Panc1 (cell line): ENCODE data around the gene UBAP2. TPM values are rescaled to one million over a fixed set of nuclear protein-coding genes. Genes with fewer than 3 reads are reported as not detected.

Experiments
- ATAC-seq: fragments of 200-7000 bp; cut with Tn5 transposase; 2 replicates; pipeline ENCODE4 v1.9.1; 2020; ENCODE audit warnings: mild to moderate bottlenecking, moderate library complexity
- BruUV-seq: library from RNA; stranded (reverse); fragments of 400-500 nt; replicated peaks from 2 replicates; lab custom pipeline; 2021; lab: Mats Ljungman, UMichigan
- CTCF ChIA-PET: fragments of 300-600 bp; sonication (Branson Sonifier 250); formaldehyde crosslinking; loops from one replicate; lab custom pipeline; 2022; ENCODE audit warnings: antibody characterized with exemption; lab: Charles Lee
- POLR2A ChIA-PET: fragments of 300-600 bp; sonication (Branson Sonifier 250); formaldehyde crosslinking; loops from one replicate; lab custom pipeline; 2022; ENCODE audit warnings: antibody characterized with exemption; lab: Charles Lee
- DNase-seq: peaks from one replicate; pipeline ENCODE4 v3.0.0-alpha.2; 2010; ENCODE audit warnings: low read depth, low spot score
- H3K27ac ChIP-seq: 2 replicates; pipeline ENCODE4 v1.5.1; 2011; ENCODE audit warnings: mild to moderate bottlenecking, low read length, inconsistent platforms
- H3K27me3 ChIP-seq: fragments of 200-500 bp; sonication (Bioruptor generic); 2 replicates; pipeline ENCODE4 v1.6.0; 2014; ENCODE audit warnings: low read length, inconsistent platforms; ENCODE audit not compliant: control insufficient read depth, insufficient read depth
- H3K36me3 ChIP-seq: fragments of 200-500 bp; sonication (Bioruptor generic); 2 replicates; pipeline ENCODE4 v1.5.1; 2014; ENCODE audit warnings: inconsistent platforms, mild to moderate bottlenecking, low read length, moderate library complexity; ENCODE audit not compliant: control insufficient read depth, insufficient read depth
- H3K4me1 ChIP-seq: 2 replicates; pipeline ENCODE4 v1.5.1; 2011; ENCODE audit warnings: inconsistent platforms, mild to moderate bottlenecking, low read length, moderate library complexity; ENCODE audit not compliant: control insufficient read depth, insufficient read depth
- H3K4me3 ChIP-seq, 2 experiments: 2 replicates each; pipeline ENCODE4 v1.5.1; 2011 to 2012; ENCODE audit warnings: low read depth in 2 of 2, low read length in 2 of 2, mild to moderate bottlenecking in 2 of 2, inconsistent platforms in 1 of 2, moderate library complexity in 1 of 2
- H3K9me3 ChIP-seq: fragments of 200-500 bp; sonication (Bioruptor generic); 2 replicates; pipeline ENCODE4 v1.5.1; 2014; ENCODE audit warnings: low read depth, mild to moderate bottlenecking, inconsistent platforms, low read length, moderate library complexity; ENCODE audit not compliant: control insufficient read depth, insufficient read depth
- POLR2AphosphoS5 ChIP-seq: IDR thresholded peaks from 2 replicates; pipeline ENCODE4 v1.6.1; 2012; ENCODE audit warnings: mild to moderate bottlenecking, low read depth, low read length, moderate library complexity
- SIN3A ChIP-seq: IDR thresholded peaks from 2 replicates; pipeline ENCODE4 v1.6.1; 2012; ENCODE audit warnings: low read depth, mild to moderate bottlenecking, low read length, moderate library complexity, borderline replicate concordance; ENCODE audit not compliant: insufficient read depth
- TCF7L2 ChIP-seq: IDR thresholded peaks from 2 replicates; pipeline ENCODE4 v1.6.1; 2011; ENCODE audit warnings: mild to moderate bottlenecking, low read depth, low read length, inconsistent platforms
- in situ Hi-C: cut with HindIII; loops from 2 replicates; pipeline ENCODE4 v1.10.0; 2016; ENCODE audit warnings: low sequenced_read_pairs, low pct_unique_long_range_greater_than_20kb
- intact Hi-C: fragments of 100-400 bp; cut with micrococcal nuclease; formaldehyde crosslinking; loops from one replicate; pipeline ENCODE4 v1.10.0; 2022; ENCODE audit not compliant: unreplicated experiment
- total RNA-seq: library from RNA; stranded (reverse); gene quantifications from one replicate; pipeline ENCODE4 v1.2.1, GENCODE V29; 2021; ENCODE audit not compliant: unreplicated experiment
- TF ChIP-seq, protein P1 (sequence below): fragments of 450-650 bp; IDR thresholded peaks from 2 replicates; pipeline ENCODE4 v1.5.1; 2017; ENCODE audit warnings: mild to moderate bottlenecking
- TF ChIP-seq, protein P2 (sequence below), 2 experiments: IDR thresholded peaks; 2 replicates each; pipeline ENCODE4 v1.6.1; 2011 to 2012; ENCODE audit warnings: low read depth in 2 of 2, control low read depth in 1 of 2, low read length in 1 of 2, mild to moderate bottlenecking in 1 of 2, moderate library complexity in 1 of 2; ENCODE audit not compliant: insufficient read depth in 1 of 2

UBAP2 gene
- total RNA-seq, 1 experiment from 2014 or later: 94.6 TPM

DNA sequence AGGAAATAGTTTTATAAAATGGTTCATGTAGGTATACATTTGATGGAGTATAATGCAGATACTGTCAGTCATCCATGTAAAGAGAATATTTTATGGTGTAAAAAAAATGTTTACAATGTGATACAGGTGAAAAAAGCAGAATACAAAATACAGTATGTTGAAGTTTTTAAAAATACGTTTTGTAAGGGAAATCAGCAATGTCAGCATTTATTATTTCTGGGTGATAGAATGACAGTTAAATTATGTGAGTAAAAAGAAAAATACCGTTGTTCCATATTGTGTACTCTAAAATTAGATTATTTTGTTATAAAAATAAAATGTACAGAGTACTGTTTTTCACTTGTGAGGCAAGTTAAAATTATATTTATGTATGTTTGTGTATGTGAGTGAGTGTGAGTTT lies 162.7 kb downstream of the UBAP2 start:
- H3K4me3 ChIP-seq: no peak overlapping the region
- ChIA-PET CTCF (interaction anchor here (0.6 kb wide), 1 partner anchor 124 kb away, joined by 6 read pairs; no protein-coding TSS in a partner anchor), POLR2A (interaction anchor here (0.6 kb wide), 2 partner anchors 10 kb away, joined by 8 to 10 read pairs; no protein-coding TSS in a partner anchor)
- TF ChIP-seq TCF7L2 (no peak), SIN3A (no peak)
- TF ChIP-seq, protein P1, sequence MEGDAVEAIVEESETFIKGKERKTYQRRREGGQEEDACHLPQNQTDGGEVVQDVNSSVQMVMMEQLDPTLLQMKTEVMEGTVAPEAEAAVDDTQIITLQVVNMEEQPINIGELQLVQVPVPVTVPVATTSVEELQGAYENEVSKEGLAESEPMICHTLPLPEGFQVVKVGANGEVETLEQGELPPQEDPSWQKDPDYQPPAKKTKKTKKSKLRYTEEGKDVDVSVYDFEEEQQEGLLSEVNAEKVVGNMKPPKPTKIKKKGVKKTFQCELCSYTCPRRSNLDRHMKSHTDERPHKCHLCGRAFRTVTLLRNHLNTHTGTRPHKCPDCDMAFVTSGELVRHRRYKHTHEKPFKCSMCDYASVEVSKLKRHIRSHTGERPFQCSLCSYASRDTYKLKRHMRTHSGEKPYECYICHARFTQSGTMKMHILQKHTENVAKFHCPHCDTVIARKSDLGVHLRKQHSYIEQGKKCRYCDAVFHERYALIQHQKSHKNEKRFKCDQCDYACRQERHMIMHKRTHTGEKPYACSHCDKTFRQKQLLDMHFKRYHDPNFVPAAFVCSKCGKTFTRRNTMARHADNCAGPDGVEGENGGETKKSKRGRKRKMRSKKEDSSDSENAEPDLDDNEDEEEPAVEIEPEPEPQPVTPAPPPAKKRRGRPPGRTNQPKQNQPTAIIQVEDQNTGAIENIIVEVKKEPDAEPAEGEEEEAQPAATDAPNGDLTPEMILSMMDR: no peak
- no peak overlapping the region for H3K27ac ChIP-seq
- peaks cover 22% of the 10 kb centered on the region for H3K4me1 ChIP-seq
- in situ Hi-C loops (no loop called here), intact Hi-C loops (no loop called here)
- no TSS peak for BruUV-seq
- no peak for DNase-seq
- H3K27me3 ChIP-seq: no peaks in the 10 kb centered on the region
- H3K36me3 ChIP-seq: no peaks in the 10 kb centered on the region
- no peaks in the 10 kb centered on the region for H3K9me3 ChIP-seq
- no peak for ATAC-seq

DNA sequence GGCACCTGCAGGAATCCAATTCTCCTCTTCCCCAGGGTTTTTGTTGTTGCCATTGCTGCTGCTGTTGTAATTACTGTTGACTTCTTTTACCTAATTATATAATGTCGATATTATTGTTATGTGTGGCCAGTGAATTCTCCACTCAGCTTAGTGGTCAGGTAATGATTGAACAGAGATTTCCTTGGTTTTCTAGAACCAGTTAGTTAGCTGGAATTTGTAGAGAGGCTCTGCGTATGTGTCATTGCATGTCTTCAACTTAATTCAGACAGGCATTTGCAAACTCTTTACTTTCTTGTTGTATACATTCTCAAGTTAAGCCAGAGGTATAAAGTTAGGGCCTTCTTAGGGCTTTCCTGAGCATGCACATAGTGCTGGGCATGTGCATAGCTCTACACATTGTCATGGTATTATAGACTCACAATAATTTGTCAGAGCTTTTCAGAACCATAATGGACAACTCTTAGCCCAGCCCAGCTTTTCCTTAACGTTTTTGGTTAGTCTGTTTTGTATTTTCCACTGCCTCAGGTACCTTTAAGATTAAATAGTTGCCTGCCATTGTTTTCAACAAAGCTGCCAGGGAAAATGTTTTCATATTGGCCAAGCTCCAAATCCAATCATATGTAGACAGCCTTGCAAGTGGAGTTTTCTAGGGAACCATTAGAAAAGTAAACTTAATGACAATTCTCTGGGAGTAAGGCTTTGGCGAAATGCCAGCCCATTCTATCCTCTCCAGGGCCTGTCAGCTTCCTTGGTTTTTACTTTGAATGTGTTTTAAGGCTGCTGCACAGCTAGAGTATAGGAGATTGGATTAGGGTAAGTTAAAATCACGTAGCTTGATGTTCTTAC lies 163.6 kb downstream of the UBAP2 start:
- intact Hi-C loops (no loop called here), in situ Hi-C loops (no loop called here)
- no peak overlapping the region for H3K4me3 ChIP-seq
- peaks cover 22% of the 10 kb centered on the region for H3K4me1 ChIP-seq
- H3K27ac ChIP-seq: no peak overlapping the region
- H3K36me3 ChIP-seq: no peaks in the 10 kb centered on the region
- no peaks in the 10 kb centered on the region for H3K27me3 ChIP-seq
- BruUV-seq: no TSS peak
- no peak; the same call in 1 of the 2 replicates for ATAC-seq
- no peak for TF ChIP-seq POLR2AphosphoS5
- TF ChIP-seq, protein P2, sequence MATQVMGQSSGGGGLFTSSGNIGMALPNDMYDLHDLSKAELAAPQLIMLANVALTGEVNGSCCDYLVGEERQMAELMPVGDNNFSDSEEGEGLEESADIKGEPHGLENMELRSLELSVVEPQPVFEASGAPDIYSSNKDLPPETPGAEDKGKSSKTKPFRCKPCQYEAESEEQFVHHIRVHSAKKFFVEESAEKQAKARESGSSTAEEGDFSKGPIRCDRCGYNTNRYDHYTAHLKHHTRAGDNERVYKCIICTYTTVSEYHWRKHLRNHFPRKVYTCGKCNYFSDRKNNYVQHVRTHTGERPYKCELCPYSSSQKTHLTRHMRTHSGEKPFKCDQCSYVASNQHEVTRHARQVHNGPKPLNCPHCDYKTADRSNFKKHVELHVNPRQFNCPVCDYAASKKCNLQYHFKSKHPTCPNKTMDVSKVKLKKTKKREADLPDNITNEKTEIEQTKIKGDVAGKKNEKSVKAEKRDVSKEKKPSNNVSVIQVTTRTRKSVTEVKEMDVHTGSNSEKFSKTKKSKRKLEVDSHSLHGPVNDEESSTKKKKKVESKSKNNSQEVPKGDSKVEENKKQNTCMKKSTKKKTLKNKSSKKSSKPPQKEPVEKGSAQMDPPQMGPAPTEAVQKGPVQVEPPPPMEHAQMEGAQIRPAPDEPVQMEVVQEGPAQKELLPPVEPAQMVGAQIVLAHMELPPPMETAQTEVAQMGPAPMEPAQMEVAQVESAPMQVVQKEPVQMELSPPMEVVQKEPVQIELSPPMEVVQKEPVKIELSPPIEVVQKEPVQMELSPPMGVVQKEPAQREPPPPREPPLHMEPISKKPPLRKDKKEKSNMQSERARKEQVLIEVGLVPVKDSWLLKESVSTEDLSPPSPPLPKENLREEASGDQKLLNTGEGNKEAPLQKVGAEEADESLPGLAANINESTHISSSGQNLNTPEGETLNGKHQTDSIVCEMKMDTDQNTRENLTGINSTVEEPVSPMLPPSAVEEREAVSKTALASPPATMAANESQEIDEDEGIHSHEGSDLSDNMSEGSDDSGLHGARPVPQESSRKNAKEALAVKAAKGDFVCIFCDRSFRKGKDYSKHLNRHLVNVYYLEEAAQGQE (IDR thresholded peaks at IDR 0.05; ENCODE audit: insufficient read depth in 1 of 2, low read depth in 2 of 2, low read length in 1 of 2): no peak
- no peak for TF ChIP-seq SIN3A
- no peak for TF ChIP-seq TCF7L2
- TF ChIP-seq, protein P1: no peak
- DNase-seq: no peak
- ChIA-PET POLR2A (interaction anchor here (0.6 kb wide), 1 partner anchor 11 kb away, joined by 10 read pairs; no protein-coding TSS in a partner anchor), CTCF (interaction anchor here (0.6 to 1.7 kb wide), 2 partner anchors 66 to 71 kb away, joined by 3 to 13 read pairs; no protein-coding TSS in a partner anchor)
- H3K9me3 ChIP-seq: no peaks in the 10 kb centered on the region
